ENCODE data around the gene MRM1. TPM values are rescaled to one million over a fixed set of nuclear protein-coding genes. Genes with fewer than 3 reads are reported as not detected.

Gene MRM1
- total and polyA plus RNA-seq, 9 of the 15 experiments (the other 6 are each of a cell fraction or from before 2014, with no cell fraction given), result 0.61 to 28.4 (median 21.5) TPM

- TF ChIP-seq ESRRA (IDR thresholded peaks at IDR 0.05; ENCODE audit: borderline replicate concordance, low read depth), result peak; percentile 34; the same call in 1 of the 2 replicates
- TF ChIP-seq E2F6 (IDR thresholded peaks at IDR 0.05; ENCODE audit: borderline replicate concordance in 1 of 2, extremely low read depth in 1 of 2, insufficient read depth in 1 of 2, insufficient read length in 1 of 2, low read depth in 1 of 2, low read length in 1 of 2, poor library complexity in 1 of 2, severe bottlenecking in 1 of 2), result peak in 1 of 2 experiments; percentile 34
- TF ChIP-seq HCFC1 (IDR thresholded peaks at IDR 0.05; ENCODE audit: low read depth, low read length), result 0 out of 2 replicates have a peak, but pooled peaks have one; percentile 12
- TF ChIP-seq FOXA1 (IDR thresholded peaks at IDR 0.05; ENCODE audit: borderline replicate concordance), result no peak
- peak; percentile 81 to 95 for TF ChIP-seq RAD21 (CRISPR knock-in tag; conservative IDR thresholded peaks at IDR 0.05 in 1 of 2, IDR thresholded peaks at IDR 0.05 in 1 of 2)
- TF ChIP-seq CC2D1A (IDR thresholded peaks at IDR 0.05), result peak; percentile 73
- no peak for TF ChIP-seq ASH1L (IDR thresholded peaks at IDR 0.05; ENCODE audit: borderline replicate concordance, low read depth, partially characterized antibody)
- TF ChIP-seq MAX (CRISPR knock-in tag; IDR thresholded peaks at IDR 0.05), result peak; percentile 59
- TF ChIP-seq LARP7 (IDR thresholded peaks at IDR 0.05), result no peak
- no peak for TF ChIP-seq TRIM28 (IDR thresholded peaks at IDR 0.05)
- no peak for TF ChIP-seq PATZ1 (CRISPR knock-in tag; IDR thresholded peaks at IDR 0.05; ENCODE audit: borderline replicate concordance)
- TF ChIP-seq YY1 (IDR thresholded peaks at IDR 0.05; ENCODE audit: borderline replicate concordance in 1 of 3, control insufficient read depth in 1 of 3, extremely low read depth in 1 of 3, insufficient read depth in 3 of 3, insufficient read length in 1 of 3, insufficient replicate concordance in 2 of 3, low read depth in 1 of 3, low read length in 2 of 3), result peak in 1 of 3 experiments; percentile 29
- TF ChIP-seq BRD4 (IDR thresholded peaks at IDR 0.05), result no peak
- no peak for TF ChIP-seq ZNF518B (CRISPR knock-in tag; IDR thresholded peaks at IDR 0.05)
- TF ChIP-seq ZNF212 (CRISPR knock-in tag; IDR thresholded peaks at IDR 0.05), result no peak
- peak; percentile 98 for TF ChIP-seq SMC3 (conservative IDR thresholded peaks at IDR 0.05; ENCODE audit: insufficient read depth, low read depth, low read length)
- TF ChIP-seq ETV5 (CRISPR knock-in tag; IDR thresholded peaks at IDR 0.05; ENCODE audit: low read depth), result no peak
- peak; percentile 51; the same call in 1 of the 2 replicates for TF ChIP-seq TFAP4 (CRISPR knock-in tag; IDR thresholded peaks at IDR 0.05; ENCODE audit: borderline replicate concordance)
- TF ChIP-seq RNF2 (IDR thresholded peaks at IDR 0.05), result no peak
These were observed 28.0 kb downstream of the MRM1 start (continued) for GRCh38 chr17:36629252-36629847.
